OCI-LY7 (cell line): ENCODE results near the gene TSPAN11. TPM values are rescaled to one million over a fixed set of nuclear protein-coding genes. Genes with fewer than 3 reads are reported as not detected.

ENCODE experiments used
- BruUV-seq: library from RNA; stranded (reverse); fragments of 400-500 nt; replicated peaks from 2 replicates; lab custom pipeline; 2021; lab: Mats Ljungman, UMichigan
- CTCF ChIA-PET: fragments of 300-600 bp; sonication (Branson Sonifier 250); formaldehyde crosslinking; loops from one replicate; lab custom pipeline; 2022; ENCODE audit warnings: antibody characterized with exemption; ENCODE audit not compliant: unreplicated experiment; lab: Charles Lee
- POLR2A ChIA-PET: fragments of 300-600 bp; sonication (Branson Sonifier 250); formaldehyde crosslinking; loops from one replicate; lab custom pipeline; 2022; ENCODE audit warnings: antibody characterized with exemption; lab: Charles Lee
- DNase-seq: peaks from one replicate; pipeline ENCODE4 v3.0.0-alpha.2; 2015; ENCODE audit warnings: low spot score
- H2AFZ ChIP-seq: fragments of 200-600 bp; sonication (generic), shearing (Covaris generic); 2 replicates; pipeline ENCODE4 v1.6.1; 2014; ENCODE audit warnings: mild to moderate bottlenecking, antibody characterized with exemption, low read length, moderate library complexity
- H3K27ac ChIP-seq: fragments of 200-600 bp; sonication (generic); 2 replicates; pipeline ENCODE4 v1.5.1; 2014; ENCODE audit warnings: mixed run types, low read depth, mild to moderate bottlenecking, moderate library complexity, low read length, inconsistent platforms; ENCODE audit not compliant: poor library complexity, severe bottlenecking
- H3K36me3 ChIP-seq: fragments of 200-600 bp; sonication (generic); 2 replicates; pipeline ENCODE4 v1.6.1; 2014; ENCODE audit warnings: mild to moderate bottlenecking, antibody characterized with exemption, low read length, moderate library complexity, mixed read lengths; ENCODE audit not compliant: insufficient read depth
- H3K4me1 ChIP-seq: fragments of 200-600 bp; sonication (generic); 2 replicates; pipeline ENCODE4 v1.5.1; 2014; ENCODE audit warnings: mild to moderate bottlenecking, low read length; ENCODE audit not compliant: insufficient read depth, poor library complexity, severe bottlenecking
- H3K4me2 ChIP-seq: fragments of 200-600 bp; sonication (generic); 2 replicates; pipeline ENCODE4 v1.6.1; 2014; ENCODE audit warnings: mild to moderate bottlenecking, low read length
- H3K4me3 ChIP-seq: fragments of 200-600 bp; sonication (generic); 2 replicates; pipeline ENCODE4 v1.5.1; 2014; ENCODE audit warnings: mild to moderate bottlenecking, low read depth, low read length; ENCODE audit not compliant: poor library complexity, severe bottlenecking
- H3K79me2 ChIP-seq: fragments of 200-600 bp; sonication (generic); 2 replicates; pipeline ENCODE4 v1.6.1; 2016; ENCODE audit warnings: low read depth, mild to moderate bottlenecking, low read length, moderate library complexity, mixed read lengths; ENCODE audit not compliant: insufficient read depth
- H3K9me2 ChIP-seq: fragments of 200-600 bp; sonication (generic); 2 replicates; pipeline ENCODE4 v1.6.1; 2016; ENCODE audit warnings: mild to moderate bottlenecking, low read length, mixed read lengths; ENCODE audit not compliant: insufficient read depth
- H3K9me3 ChIP-seq: fragments of 200-600 bp; sonication (generic); 2 replicates; pipeline ENCODE4 v1.6.1; 2014; ENCODE audit warnings: mild to moderate bottlenecking, mixed run types, low read length, mixed read lengths
- H4K20me1 ChIP-seq: fragments of 200-600 bp; sonication (generic); 2 replicates; pipeline ENCODE4 v1.6.1; 2014; ENCODE audit warnings: mild to moderate bottlenecking, antibody characterized with exemption, low read length, moderate library complexity, mixed read lengths; ENCODE audit not compliant: insufficient read depth
- EZH2phosphoT487 ChIP-seq: fragments of 200-600 bp; sonication (generic); IDR thresholded peaks from 2 replicates; pipeline ENCODE4 v1.6.1; 2018; ENCODE audit warnings: low read depth, borderline replicate concordance, mild to moderate bottlenecking, mixed run types, antibody characterized with exemption, low read length, moderate library complexity, mixed read lengths
- intact Hi-C: fragments of 100-400 bp; cut with micrococcal nuclease; formaldehyde crosslinking; loops from one replicate; pipeline ENCODE4 v1.10.0; 2022; ENCODE audit not compliant: unreplicated experiment
- total RNA-seq, 2 experiments: library from RNA; depleted of rRNA in 1 of 2; stranded (reverse); fragments of >200 nt in 1 of 2; shearing (Covaris generic) in 1 of 2; gene quantifications; 2 replicates each; pipeline ENCODE4 v1.2.3, GENCODE V29; 2014 to 2022
- TF ChIP-seq, protein P1 (sequence below): fragments of 200-600 bp; sonication (generic); conservative IDR thresholded peaks from 2 replicates; pipeline ENCODE4 v1.5.1; 2014; ENCODE audit warnings: mild to moderate bottlenecking, antibody characterized with exemption, low read length, moderate library complexity, mixed read lengths

The TSPAN11 gene
- total RNA-seq, 2 experiments from 2014 or later, result not detected

DNA sequence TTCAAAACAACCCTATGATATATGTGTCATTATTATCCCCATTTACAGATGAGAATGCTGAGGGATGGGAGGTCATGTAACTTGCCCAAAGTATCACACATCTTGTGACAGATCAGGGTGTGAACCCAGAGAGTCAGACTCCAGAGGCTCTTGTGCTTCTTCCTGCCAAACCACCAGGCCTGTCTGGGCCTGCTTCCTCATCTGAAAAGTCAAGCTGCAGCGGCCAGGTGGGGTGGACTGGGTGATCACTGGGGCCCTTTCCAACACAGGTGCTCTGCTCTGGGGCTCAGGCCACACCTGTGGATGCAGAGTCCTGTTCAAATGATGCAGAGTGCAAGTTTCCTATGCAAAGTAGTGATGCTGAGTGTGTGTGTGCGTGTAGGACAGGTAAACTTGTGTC, 26.7 kb downstream of the TSPAN11 start:
- TF ChIP-seq EZH2phosphoT487, result no peak
- TF ChIP-seq, protein P1, sequence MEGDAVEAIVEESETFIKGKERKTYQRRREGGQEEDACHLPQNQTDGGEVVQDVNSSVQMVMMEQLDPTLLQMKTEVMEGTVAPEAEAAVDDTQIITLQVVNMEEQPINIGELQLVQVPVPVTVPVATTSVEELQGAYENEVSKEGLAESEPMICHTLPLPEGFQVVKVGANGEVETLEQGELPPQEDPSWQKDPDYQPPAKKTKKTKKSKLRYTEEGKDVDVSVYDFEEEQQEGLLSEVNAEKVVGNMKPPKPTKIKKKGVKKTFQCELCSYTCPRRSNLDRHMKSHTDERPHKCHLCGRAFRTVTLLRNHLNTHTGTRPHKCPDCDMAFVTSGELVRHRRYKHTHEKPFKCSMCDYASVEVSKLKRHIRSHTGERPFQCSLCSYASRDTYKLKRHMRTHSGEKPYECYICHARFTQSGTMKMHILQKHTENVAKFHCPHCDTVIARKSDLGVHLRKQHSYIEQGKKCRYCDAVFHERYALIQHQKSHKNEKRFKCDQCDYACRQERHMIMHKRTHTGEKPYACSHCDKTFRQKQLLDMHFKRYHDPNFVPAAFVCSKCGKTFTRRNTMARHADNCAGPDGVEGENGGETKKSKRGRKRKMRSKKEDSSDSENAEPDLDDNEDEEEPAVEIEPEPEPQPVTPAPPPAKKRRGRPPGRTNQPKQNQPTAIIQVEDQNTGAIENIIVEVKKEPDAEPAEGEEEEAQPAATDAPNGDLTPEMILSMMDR, result no peak
- no peaks in the 10 kb centered on the region for H3K9me3 ChIP-seq
- no peaks in the 10 kb centered on the region for H3K4me1 ChIP-seq
- H3K9me2 ChIP-seq, result no peaks in the 10 kb centered on the region
- H3K79me2 ChIP-seq, result no peaks in the 10 kb centered on the region
- ChIA-PET CTCF (no interaction called here), POLR2A (no interaction called here)
- intact Hi-C loops, result no loop called here
- no peak for DNase-seq
- no peaks in the 10 kb centered on the region for H4K20me1 ChIP-seq
- H2AFZ ChIP-seq, result no peak overlapping the region
- H3K27ac ChIP-seq, result no peak overlapping the region
- no peak overlapping the region for H3K4me2 ChIP-seq
- H3K4me3 ChIP-seq, result no peak overlapping the region
- no peaks in the 10 kb centered on the region for H3K36me3 ChIP-seq
- no TSS peak for BruUV-seq

DNA sequence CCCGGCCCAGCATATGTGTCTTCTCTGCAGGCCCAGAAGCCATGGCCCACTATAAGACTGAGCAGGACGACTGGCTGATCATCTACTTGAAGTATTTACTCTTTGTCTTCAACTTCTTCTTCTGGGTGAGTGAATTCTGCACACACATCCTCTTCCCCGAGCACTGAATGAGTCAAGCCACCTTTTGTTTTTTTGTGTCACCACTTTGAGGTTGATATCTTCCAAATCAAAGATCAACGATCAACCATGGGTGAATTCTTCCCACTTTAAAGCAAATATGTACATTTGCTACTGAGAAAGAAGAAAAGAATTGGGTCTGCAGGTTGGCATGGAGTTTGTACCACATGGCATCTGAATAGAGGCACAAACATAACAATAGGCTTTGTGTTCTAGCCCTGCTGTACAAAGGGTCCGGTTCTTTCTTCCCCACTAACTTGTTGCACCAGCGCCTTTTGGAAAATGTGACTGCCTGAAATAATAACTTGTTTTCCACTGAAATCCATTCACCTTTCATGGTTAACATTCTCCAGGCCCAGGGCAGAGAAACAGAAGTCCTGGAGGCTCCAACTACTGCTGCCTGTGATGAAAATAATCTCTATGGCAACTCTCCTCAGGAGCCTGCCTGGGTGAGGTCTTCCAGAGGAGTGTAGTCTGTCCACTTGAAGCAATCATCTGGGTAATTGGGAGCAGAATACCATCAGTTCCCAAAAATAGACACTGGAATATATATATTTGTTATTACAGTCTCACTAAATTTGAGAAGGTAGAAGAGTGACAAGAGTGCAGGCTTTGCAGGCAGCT, 27.6 kb downstream of the TSPAN11 start:
- no peak for DNase-seq
- ChIA-PET CTCF (no interaction called here), POLR2A (no interaction called here)
- Histone ChIP-seq H4K20me1 (no peaks in the 10 kb centered on the region), H3K27ac (no peak overlapping the region), H3K36me3 (no peaks in the 10 kb centered on the region), H3K9me2 (no peaks in the 10 kb centered on the region), H3K4me1 (no peaks in the 10 kb centered on the region), H2AFZ (no peak overlapping the region), H3K4me3 (no peak overlapping the region), H3K9me3 (no peaks in the 10 kb centered on the region), H3K79me2 (no peaks in the 10 kb centered on the region), H3K4me2 (no peak overlapping the region)
- BruUV-seq, result no TSS peak
- intact Hi-C loops, result no loop called here
- no peak for TF ChIP-seq EZH2phosphoT487
- TF ChIP-seq, protein P1, result no peak

DNA sequence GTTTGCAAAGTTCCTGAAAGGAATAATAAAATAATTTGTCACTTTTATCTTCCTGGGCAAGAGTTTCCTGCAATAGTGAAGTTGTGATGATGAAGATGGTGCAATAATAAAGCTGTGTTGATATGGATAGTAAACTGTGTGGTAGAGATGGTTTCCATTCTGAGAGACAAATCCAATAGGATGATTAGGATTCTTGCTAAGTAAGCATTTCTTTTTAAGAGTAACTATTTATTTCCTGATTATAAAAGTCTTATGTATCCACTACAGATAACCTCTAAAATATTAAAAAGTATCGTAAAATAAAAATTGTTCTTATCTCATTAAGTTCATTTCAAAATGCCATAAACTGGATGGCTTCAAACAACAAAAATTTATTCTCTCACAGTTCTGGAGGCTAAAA, 28.7 kb downstream of the TSPAN11 start:
- no peaks in the 10 kb centered on the region for H4K20me1 ChIP-seq
- no TSS peak for BruUV-seq
- intact Hi-C loops, result no loop called here
- CTCF ChIA-PET, result no interaction called here
- POLR2A ChIA-PET, result no interaction called here
- H3K4me3 ChIP-seq, result no peak overlapping the region
- H3K4me1 ChIP-seq, result no peaks in the 10 kb centered on the region
- no peaks in the 10 kb centered on the region for H3K79me2 ChIP-seq
- no peaks in the 10 kb centered on the region for H3K9me2 ChIP-seq
- no peak overlapping the region for H3K4me2 ChIP-seq
- H3K36me3 ChIP-seq, result no peaks in the 10 kb centered on the region
- no peak overlapping the region for H3K27ac ChIP-seq
- H2AFZ ChIP-seq, result no peak overlapping the region
- TF ChIP-seq, protein P1, result no peak
- TF ChIP-seq EZH2phosphoT487, result no peak
- no peaks in the 10 kb centered on the region for H3K9me3 ChIP-seq
- no peak for DNase-seq
